SU-DHL-6 (cell line): ENCODE results near the gene RB1.

Source experiments
- CTCF ChIP-seq: fragments of 200-600 bp; sonication (generic); IDR thresholded peaks from one replicate; pipeline ENCODE4 v1.5.1; 2017; ENCODE audit warnings: antibody characterized with exemption, mild to moderate bottlenecking, low read length, moderate library complexity; ENCODE audit not compliant: insufficient read depth, poor library complexity, severe bottlenecking
- EZH2phosphoT487 ChIP-seq: fragments of 200-600 bp; sonication (generic), shearing (Covaris generic); conservative IDR thresholded peaks from 2 replicates; pipeline ENCODE4 v1.6.1; 2018; ENCODE audit warnings: mild to moderate bottlenecking, antibody characterized with exemption, low read length, moderate library complexity, mixed read lengths

- TF ChIP-seq CTCF (no peak), EZH2phosphoT487 (no peak)
Observed at GRCh38 chr13:48486836-48487235, 183.3 kb downstream of the RB1 start.
